ENCODE measurements around the gene GPATCH1.
"Not testable (repeated sequence)": the region's sequence is repeated elsewhere in the genome, so short reads cannot be mapped to it uniquely, and the experiment has no call there.

The GPATCH1 gene

DNA sequence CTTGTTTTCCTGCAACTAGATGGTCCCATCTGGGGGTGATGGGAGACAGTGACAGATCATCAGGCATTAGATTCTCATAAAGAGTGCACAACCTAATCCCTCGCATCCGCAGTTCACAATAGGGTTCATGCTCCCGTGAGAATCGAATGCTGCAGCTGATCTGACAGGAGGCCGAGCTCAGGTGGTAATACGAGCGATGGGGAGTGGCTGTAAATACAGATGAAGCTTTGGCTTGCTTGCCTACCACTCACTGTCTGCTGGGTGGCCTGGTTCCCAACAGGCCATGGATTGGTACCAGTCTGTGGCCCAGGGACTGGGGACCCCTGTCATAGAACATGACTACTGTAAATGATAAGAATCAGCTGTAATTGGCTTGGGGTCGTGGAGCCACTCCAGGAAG lies 78.9 kb downstream of the GPATCH1 start:
- DNase-seq (ENCODE audit: extremely low read depth, insufficient read length) = no peak
- TF ChIP-seq, protein P1, sequence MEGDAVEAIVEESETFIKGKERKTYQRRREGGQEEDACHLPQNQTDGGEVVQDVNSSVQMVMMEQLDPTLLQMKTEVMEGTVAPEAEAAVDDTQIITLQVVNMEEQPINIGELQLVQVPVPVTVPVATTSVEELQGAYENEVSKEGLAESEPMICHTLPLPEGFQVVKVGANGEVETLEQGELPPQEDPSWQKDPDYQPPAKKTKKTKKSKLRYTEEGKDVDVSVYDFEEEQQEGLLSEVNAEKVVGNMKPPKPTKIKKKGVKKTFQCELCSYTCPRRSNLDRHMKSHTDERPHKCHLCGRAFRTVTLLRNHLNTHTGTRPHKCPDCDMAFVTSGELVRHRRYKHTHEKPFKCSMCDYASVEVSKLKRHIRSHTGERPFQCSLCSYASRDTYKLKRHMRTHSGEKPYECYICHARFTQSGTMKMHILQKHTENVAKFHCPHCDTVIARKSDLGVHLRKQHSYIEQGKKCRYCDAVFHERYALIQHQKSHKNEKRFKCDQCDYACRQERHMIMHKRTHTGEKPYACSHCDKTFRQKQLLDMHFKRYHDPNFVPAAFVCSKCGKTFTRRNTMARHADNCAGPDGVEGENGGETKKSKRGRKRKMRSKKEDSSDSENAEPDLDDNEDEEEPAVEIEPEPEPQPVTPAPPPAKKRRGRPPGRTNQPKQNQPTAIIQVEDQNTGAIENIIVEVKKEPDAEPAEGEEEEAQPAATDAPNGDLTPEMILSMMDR (IDR thresholded peaks at IDR 0.05; ENCODE audit: insufficient read depth, low read length, poor library complexity, severe bottlenecking) = no peak
- H3K27me3 ChIP-seq (replicated peaks; ENCODE audit: control insufficient read depth, insufficient read depth, low read length) = no peaks in the 10 kb centered on the region
- H3K4me3 ChIP-seq (replicated peaks; ENCODE audit: low read depth, low read length) = no peak overlapping the region
- H3K36me3 ChIP-seq (ENCODE audit: control insufficient read depth, insufficient read depth, low read length) = no peaks in the 10 kb centered on the region

DNA sequence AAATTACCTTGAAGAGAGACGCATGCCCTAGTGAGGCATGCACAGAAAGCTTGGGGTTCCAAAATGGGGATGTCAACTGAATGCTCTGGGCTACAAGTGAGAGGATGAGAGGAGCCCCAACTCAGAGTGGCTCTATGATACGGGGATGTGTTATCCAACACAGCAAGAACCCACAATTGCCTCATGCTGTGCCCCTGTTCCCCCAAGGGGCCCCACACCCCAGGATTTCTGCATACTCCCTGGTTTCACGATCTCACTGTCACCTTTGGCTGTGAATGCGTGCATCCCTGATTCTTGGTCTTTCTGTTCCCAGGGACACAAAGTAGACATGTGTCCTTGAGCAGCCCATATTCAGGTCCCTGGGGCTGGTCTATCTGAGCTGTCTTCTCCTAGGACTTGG lies 80.2 kb downstream of the GPATCH1 start:
- no peaks in the 10 kb centered on the region for H3K27me3 ChIP-seq (replicated peaks; ENCODE audit: control insufficient read depth, insufficient read depth, low read length)
- TF ChIP-seq, protein P1 (IDR thresholded peaks at IDR 0.05; ENCODE audit: insufficient read depth, low read length, poor library complexity, severe bottlenecking) = no peak
- no peaks in the 10 kb centered on the region for H3K36me3 ChIP-seq (ENCODE audit: control insufficient read depth, insufficient read depth, low read length)
- H3K4me3 ChIP-seq (replicated peaks; ENCODE audit: low read depth, low read length) = no peak overlapping the region
- no peak for DNase-seq (ENCODE audit: extremely low read depth, insufficient read length)

DNA sequence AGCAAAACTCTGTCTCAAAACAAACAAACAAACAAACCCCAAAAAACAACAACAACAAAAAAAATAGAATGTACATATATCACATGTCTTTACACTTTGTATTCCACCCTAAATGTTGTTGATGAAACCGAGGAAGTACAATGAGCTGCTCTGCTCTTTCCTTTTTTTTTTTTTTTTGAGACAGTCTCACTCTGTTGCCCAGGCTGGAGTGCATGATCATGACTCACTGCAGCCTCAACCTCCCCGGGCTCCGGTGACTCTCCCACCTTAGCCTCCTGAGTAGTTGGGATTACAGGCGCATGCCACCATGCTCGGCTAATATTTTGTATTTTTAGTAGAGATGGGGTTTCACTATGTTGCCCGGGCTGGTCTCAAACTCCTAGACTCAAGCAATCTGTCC lies 82.5 kb downstream of the GPATCH1 start:
- TF ChIP-seq, protein P1 (IDR thresholded peaks at IDR 0.05; ENCODE audit: insufficient read depth, low read length, poor library complexity, severe bottlenecking) = no peak
- H3K27me3 ChIP-seq (replicated peaks; ENCODE audit: control insufficient read depth, insufficient read depth, low read length) = no peaks in the 10 kb centered on the region
- no peak overlapping the region for H3K4me3 ChIP-seq (replicated peaks; ENCODE audit: low read depth, low read length)
- no peak for DNase-seq (ENCODE audit: extremely low read depth, insufficient read length)
- H3K36me3 ChIP-seq (ENCODE audit: control insufficient read depth, insufficient read depth, low read length) = no peaks in the 10 kb centered on the region

DNA sequence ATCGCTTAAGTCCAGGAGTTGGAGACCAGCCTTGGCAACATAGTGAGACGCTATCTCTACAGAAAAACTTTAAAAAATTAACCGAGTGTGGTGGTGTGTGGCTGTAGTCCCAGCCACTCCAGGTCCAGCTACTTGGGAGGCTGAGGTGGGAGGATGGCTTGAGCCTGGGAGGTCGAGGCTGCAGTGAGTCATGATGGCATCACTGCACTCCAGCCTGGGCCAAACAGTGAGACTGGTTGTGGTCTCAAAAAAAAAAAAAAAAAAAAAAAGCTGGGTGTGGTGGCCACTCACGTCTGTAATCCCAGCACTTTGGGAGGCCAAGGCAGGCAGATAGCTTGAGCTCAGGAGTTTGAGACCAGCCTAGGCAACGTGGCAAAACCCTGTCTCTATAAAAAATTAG lies 85.1 kb downstream of the GPATCH1 start:
- H3K27me3 ChIP-seq (replicated peaks; ENCODE audit: control insufficient read depth, insufficient read depth, low read length); DNase-seq (ENCODE audit: extremely low read depth, insufficient read length); H3K36me3 ChIP-seq (ENCODE audit: control insufficient read depth, insufficient read depth, low read length); H3K4me3 ChIP-seq (replicated peaks; ENCODE audit: low read depth, low read length): not testable (repeated sequence)

DNA sequence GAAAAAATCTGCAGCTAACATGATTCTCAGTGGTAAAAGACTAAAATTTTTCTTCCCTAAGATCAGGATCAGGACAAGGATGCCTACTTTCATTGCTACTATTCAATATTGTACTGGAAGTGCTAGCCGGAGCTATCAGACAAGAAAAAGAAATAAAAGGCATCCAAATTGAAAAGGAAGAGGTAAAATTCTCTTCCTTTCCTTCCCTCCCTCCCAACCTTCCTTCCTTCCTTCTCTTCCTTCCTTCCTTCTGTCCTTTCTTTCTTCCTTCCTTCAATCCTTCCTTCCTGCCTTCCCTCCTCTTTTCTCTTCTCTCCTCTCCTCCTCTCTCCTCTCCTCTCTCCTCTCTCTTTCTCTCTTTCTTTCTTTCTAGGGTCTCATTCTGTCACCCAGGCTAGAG lies 86.5 kb downstream of the GPATCH1 start:
- no peaks in the 10 kb centered on the region for H3K36me3 ChIP-seq (ENCODE audit: control insufficient read depth, insufficient read depth, low read length)
- no peak for DNase-seq (ENCODE audit: extremely low read depth, insufficient read length)
- H3K27me3 ChIP-seq (replicated peaks; ENCODE audit: control insufficient read depth, insufficient read depth, low read length) = no peaks in the 10 kb centered on the region
- TF ChIP-seq, protein P1 (IDR thresholded peaks at IDR 0.05; ENCODE audit: insufficient read depth, low read length, poor library complexity, severe bottlenecking) = no peak
- H3K4me3 ChIP-seq (replicated peaks; ENCODE audit: low read depth, low read length) = no peak overlapping the region

DNA sequence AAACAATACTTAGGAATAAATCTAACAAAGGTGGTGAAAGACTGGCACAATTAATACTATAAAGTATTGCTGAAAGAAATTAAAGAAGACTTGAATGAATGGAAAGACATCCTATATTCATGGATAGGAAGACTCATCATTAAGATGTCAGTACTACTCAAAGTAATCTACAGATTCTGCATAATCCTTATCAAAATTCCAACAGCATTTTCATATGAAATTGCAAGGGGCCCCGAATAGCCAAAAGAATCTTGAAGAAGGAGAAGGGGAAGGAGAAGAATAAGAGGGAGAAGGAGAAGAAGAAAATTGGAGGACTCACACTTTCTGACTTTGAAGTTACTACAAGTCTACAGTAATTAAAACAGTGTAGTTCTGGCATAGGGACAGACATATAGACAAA lies 87.5 kb downstream of the GPATCH1 start:
- DNase-seq (ENCODE audit: extremely low read depth, insufficient read length) = no peak
- Histone ChIP-seq H3K36me3 (ENCODE audit: control insufficient read depth, insufficient read depth, low read length) (peaks cover 1% of the 10 kb centered on the region; the same call in 1 of the 2 replicates), H3K4me3 (replicated peaks; ENCODE audit: low read depth, low read length) (no peak overlapping the region), H3K27me3 (replicated peaks; ENCODE audit: control insufficient read depth, insufficient read depth, low read length) (no peaks in the 10 kb centered on the region)
- TF ChIP-seq, protein P1 (IDR thresholded peaks at IDR 0.05; ENCODE audit: insufficient read depth, low read length, poor library complexity, severe bottlenecking) = no peak

Data from GM06990 (cell line).